ENCODE data around the gene PDK2. TPM values are rescaled to one million over a fixed set of nuclear protein-coding genes. Genes with fewer than 3 reads are reported as not detected.

PDK2 gene
- 11.5 to 21.5 TPM (median 20.4 TPM) in 5 replicates for total RNA-seq (2022; extraction: Qiagen RNA extraction)

DNA sequence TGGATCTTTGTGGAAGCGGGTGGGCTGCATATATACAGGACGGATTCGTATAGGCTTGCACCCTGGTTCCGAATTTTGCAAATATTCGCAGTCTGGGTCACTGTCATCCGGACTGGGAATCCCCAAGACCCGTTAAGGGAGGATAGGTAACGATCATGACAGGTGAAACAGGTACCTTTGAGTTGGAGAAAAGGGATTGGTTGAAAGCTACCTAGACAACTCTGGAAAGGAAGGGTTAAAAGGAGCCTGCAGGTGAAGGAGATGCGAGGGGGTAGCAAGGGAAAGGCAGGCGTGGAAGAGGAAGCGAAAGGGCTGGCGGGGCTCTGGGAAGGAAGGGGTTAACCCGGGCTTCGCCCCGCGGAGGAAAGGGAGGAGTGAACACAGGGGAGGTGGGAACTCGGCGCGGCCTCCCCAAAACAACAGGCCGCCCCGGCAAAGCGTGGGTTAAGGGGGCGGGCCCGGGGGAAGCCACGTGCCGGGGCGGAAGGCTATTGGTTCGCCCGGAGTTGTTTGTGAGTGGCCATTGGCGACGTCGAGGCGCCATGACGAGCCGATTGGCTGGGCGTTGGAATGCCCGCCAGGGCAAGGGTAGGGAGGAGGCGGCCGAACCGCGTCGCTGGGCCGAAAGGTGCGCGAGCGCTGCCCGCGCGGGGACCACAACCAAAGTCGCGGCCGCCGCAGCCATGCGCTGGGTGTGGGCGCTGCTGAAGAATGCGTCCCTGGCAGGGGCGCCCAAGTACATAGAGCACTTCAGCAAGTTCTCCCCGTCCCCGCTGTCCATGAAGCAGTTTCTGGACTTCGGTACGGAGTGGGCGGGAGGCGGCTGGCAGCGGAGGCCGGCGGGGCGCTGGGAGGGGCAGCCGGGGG is at the start of gene PDK2:
TSS of gene PDK2 (plus strand) at position 599 of the 867 bp plus-strand sequence. CDS start at position 684, 85 bp downstream.

DNA sequence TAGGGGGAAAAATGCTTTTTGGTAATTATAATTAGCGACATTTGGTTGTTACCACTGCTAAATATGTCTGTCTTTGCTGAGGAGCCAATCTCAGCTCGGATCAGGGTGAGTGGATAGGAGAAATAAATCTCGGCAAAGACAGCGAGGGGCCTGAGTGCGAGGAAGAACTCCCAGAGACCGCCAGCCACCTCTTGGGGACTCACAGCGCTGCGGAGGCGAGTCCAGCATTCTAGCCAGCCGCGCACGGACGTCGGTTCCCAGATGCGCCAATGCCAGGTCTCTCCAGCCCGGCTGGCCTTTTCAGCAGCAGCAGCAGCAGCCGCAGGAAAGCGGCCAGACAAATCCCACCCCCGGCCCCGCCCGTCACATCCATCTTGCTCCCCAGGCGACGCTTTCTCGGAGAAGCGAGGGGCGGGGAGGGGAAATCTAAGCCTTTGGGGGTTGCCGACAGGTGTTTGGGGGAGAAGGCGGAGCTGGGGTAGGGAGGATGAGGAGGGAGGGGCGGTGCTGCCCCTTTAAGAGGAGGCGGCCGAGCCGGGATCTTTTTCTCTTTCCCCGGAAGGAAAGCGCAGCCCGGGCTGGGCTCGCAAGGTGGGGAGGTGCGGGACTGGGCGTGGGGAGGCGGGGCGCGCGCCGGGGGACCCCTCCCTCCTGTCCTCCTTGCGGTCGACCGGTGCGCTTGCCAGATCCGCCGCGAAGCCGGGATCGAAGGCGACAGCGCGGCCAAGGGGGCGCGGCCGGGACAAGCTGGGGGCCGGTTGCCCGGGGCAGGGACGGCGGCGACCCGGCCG is 39.5 kb upstream of the PDK2 start, which contains the start of gene ITGA3:
TSS of gene ITGA3 (plus strand) at position 685 of the 791 bp plus-strand sequence. CDS start 330 bp downstream, outside the sequence.

DNA sequence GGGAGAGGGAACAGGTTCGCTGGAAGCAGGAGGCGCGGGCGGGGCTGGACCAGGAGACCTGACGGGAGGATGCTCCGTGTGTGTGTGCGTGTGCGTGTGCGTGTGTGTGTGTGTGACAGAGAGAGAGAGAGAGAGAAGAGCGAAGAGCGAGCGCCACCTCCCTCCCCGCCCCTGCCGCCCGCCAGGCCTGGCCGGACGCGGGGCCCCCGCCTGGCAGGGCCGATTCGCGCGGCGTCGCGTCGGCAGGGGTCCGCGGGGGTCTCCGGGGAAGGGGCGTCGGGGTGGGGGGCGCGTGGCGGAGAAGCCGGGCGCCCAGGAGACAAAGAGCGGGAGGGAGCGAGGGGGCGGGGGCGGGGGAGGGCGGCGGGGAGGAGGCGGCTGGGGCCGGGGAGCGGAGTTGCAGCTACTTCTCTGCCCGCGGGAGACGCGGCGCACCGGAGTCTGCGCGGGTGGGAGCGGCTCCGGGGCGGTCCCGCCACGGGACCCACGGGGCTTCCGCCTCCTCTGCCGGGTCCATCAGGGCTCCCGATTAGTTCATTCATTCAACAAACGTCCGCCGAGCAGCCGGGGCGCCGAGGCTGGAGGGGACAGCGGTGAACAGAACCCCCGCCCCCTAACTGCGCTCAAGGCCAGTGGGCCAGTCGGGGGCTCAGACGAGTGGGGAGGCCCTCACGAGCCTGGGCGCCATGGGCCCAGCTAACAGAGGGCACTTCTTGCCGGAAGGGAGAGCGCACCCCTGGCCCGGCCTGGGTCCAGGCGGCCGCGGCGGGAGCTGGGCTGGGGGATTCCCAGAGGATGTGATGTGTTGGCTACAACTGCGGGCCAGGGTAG is 34.8 kb downstream of the PDK2 start, which contains the start of gene SAMD14:
TSS of gene SAMD14 (minus strand) at position 433 of the 831 bp plus-strand sequence. CDS start 5,201 bp downstream, outside the sequence.

DNA sequence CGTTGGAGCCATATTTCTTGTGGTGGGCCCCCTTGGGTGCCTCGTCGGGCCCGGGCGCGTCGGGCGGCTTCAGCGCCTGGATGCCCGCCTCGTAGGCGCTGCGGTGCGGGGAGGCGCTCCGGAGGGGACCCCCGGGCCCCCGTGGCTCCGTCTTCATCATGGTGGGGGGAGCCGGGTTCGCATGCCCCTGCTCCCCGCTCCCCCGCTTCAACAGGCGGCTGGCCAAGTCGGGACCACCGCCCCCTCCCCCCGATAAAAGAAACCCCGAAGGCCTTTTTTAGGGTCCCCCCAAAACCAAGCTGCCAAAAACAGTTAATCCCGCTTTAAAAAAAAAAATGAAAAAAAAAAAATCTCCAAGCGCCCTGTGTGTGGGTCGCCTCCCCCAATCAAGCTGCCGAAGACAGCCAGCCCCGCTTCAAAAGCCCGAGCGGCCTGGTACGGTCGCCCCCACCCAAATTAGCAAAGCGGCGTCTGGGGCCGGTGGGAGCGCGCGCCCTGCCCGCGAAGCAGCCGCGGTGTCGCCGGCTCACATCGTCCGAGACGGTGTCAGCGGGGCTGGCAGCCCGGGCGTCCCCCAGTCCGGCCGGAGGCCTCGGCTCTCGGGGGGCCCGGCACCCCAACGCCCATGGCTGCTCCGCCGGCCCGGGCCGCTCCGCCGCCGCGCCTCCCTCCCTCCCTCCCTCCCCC is 55.3 kb downstream of the PDK2 start, which contains the start of gene PPP1R9B:
TSS of gene PPP1R9B (minus strand) at position 324 of the 687 bp plus-strand sequence. CDS start at position 160, 164 bp downstream.

Other genes with a start within 250 kb of the PDK2 start
- not detected in 5 replicates for gene TAC4, start 247.3 kb upstream of the PDK2 start, total RNA-seq (2022; extraction: Qiagen RNA extraction)
- gene DLX4, start 126.2 kb upstream of the PDK2 start, total RNA-seq (2022; extraction: Qiagen RNA extraction), result 1.4 to 3.0 TPM (median 2.7 TPM) in 5 replicates
- 0.06 to 0.17 TPM (median 0.08 TPM) in 5 replicates for gene DLX3, start 100.1 kb upstream of the PDK2 start, total RNA-seq (2022; extraction: Qiagen RNA extraction)
- 312 to 429 TPM (median 406 TPM) in 5 replicates for gene ITGA3, start 39.2 kb upstream of the PDK2 start, total RNA-seq (2022; extraction: Qiagen RNA extraction)
- gene SAMD14, start 34.8 kb downstream of the PDK2 start, total RNA-seq (2022; extraction: Qiagen RNA extraction), result 0.36 to 0.65 TPM (median 0.48 TPM) in 5 replicates
- 36.3 to 58.1 TPM (median 55.9 TPM) in 5 replicates for gene PPP1R9B, start 55.3 kb downstream of the PDK2 start, total RNA-seq (2022; extraction: Qiagen RNA extraction)
- gene SGCA, start 70.7 kb downstream of the PDK2 start, total RNA-seq (2022; extraction: Qiagen RNA extraction), result 0.54 to 2.3 TPM (median 1.2 TPM) in 5 replicates
- gene COL1A1, start 106.3 kb downstream of the PDK2 start, total RNA-seq (2022; extraction: Qiagen RNA extraction), result 5.8 to 11.3 TPM (median 9.0 TPM) in 5 replicates
- 14.9 to 17.9 TPM (median 16.1 TPM) in 5 replicates for gene TMEM92, start 179.1 kb downstream of the PDK2 start, total RNA-seq (2022; extraction: Qiagen RNA extraction)